Liver (tissue), 9 donors: ENCODE measurements around the gene GTF3C4. TPM values are rescaled to one million over a fixed set of nuclear protein-coding genes. Genes with fewer than 3 reads are reported as not detected.
"Not testable (repeated sequence)": the region's sequence is repeated elsewhere in the genome, so short reads cannot be mapped to it uniquely, and the experiment has no call there.

ENCODE experiments used
- DNase-seq: peaks from one replicate; pipeline ENCODE4 v3.0.0-alpha.2; 2017; ENCODE audit warnings: low spot score
- H3K27ac ChIP-seq, 2 donors: one replicate each; pipeline ENCODE4 v1.7.0; 2013; ENCODE audit warnings: inconsistent platforms in 2 of 2, low read length in 2 of 2, control low read depth in 1 of 2, low read depth in 1 of 2, mild to moderate bottlenecking in 1 of 2
- H3K27me3 ChIP-seq, 4 donors: one replicate each; pipeline versions ENCODE4 v1.6.1 to v1.7.0; 2013; ENCODE audit warnings: low read length in 3 of 4, inconsistent platforms in 1 of 4, mild to moderate bottlenecking in 1 of 4, moderate library complexity in 1 of 4; ENCODE audit not compliant: control insufficient read depth in 4 of 4, insufficient read depth in 4 of 4
- H3K36me3 ChIP-seq, 4 donors: one replicate each; pipeline versions ENCODE4 v1.6.1 to v1.7.0; 2013; ENCODE audit warnings: low read length in 3 of 4, mild to moderate bottlenecking in 3 of 4, low read depth in 1 of 4, moderate library complexity in 1 of 4; ENCODE audit not compliant: control insufficient read depth in 4 of 4, insufficient read depth in 3 of 4
- H3K4me1 ChIP-seq, 4 donors: one replicate each; pipeline versions ENCODE4 v1.6.1 to v1.7.0; 2013; ENCODE audit warnings: low read length in 3 of 4, mild to moderate bottlenecking in 3 of 4, moderate library complexity in 1 of 4; ENCODE audit not compliant: control insufficient read depth in 4 of 4, insufficient read depth in 4 of 4
- H3K4me3 ChIP-seq, 3 donors: one replicate each; pipeline versions ENCODE4 v1.6.1 to v1.7.0; 2013; ENCODE audit warnings: low read length in 3 of 3, control low read depth in 1 of 3, low read depth in 1 of 3, mild to moderate bottlenecking in 1 of 3
- H3K9ac ChIP-seq, 2 donors: one replicate each; pipeline ENCODE4 v1.7.0; 2013; ENCODE audit warnings: low read length in 2 of 2, mild to moderate bottlenecking in 2 of 2, moderate library complexity in 2 of 2, control low read depth in 1 of 2, low read depth in 1 of 2
- H3K9me3 ChIP-seq, 4 donors: one replicate each; pipeline versions ENCODE4 v1.6.1 to v1.7.0; 2013; ENCODE audit warnings: low read length in 3 of 4; ENCODE audit not compliant: control insufficient read depth in 4 of 4
- ATF3 ChIP-seq: IDR thresholded peaks from 2 replicates; pipeline ENCODE4 v1.6.1; 2016; ENCODE audit warnings: antibody characterized with exemption
- CTCF ChIP-seq: fragments of 150-350 bp; IDR thresholded peaks from 2 replicates; pipeline ENCODE4 v1.5.1; 2017; ENCODE audit warnings: improper control_type of control experiment, low read depth, low read length; ENCODE audit not compliant: missing input control
- EGR1 ChIP-seq, 2 donors: IDR thresholded peaks; 2 replicates each; pipeline ENCODE4 v1.6.1; 2016 to 2018; ENCODE audit warnings: antibody characterized with exemption in 2 of 2, low read depth in 2 of 2
- FOXA2 ChIP-seq: IDR thresholded peaks from 2 replicates; pipeline ENCODE4 v1.6.1; 2016; ENCODE audit warnings: antibody characterized with exemption
- GABPA ChIP-seq, 2 donors: IDR thresholded peaks in 1 of 2; conservative IDR thresholded peaks in 1 of 2; 2 replicates each; pipeline ENCODE4 v1.6.1; 2016; ENCODE audit warnings: antibody characterized with exemption in 2 of 2, mild to moderate bottlenecking in 1 of 2, moderate library complexity in 1 of 2
- HNF4A ChIP-seq, 2 donors: conservative IDR thresholded peaks; 2 replicates each; pipeline ENCODE4 v1.6.1; 2016; ENCODE audit warnings: antibody characterized with exemption in 2 of 2, mild to moderate bottlenecking in 2 of 2
- HNF4G ChIP-seq: IDR thresholded peaks from 2 replicates; pipeline ENCODE4 v1.6.1; 2016; ENCODE audit warnings: antibody characterized with exemption
- MAX ChIP-seq: IDR thresholded peaks from 2 replicates; pipeline ENCODE4 v1.6.1; 2016; ENCODE audit warnings: antibody characterized with exemption
- REST ChIP-seq: IDR thresholded peaks from 2 replicates; pipeline ENCODE4 v1.6.1; 2016; ENCODE audit warnings: antibody characterized with exemption, mild to moderate bottlenecking
- RXRA ChIP-seq, 2 donors: IDR thresholded peaks; 2 replicates each; pipeline ENCODE4 v1.6.1; 2017 to 2018; ENCODE audit warnings: antibody characterized with exemption in 2 of 2, mild to moderate bottlenecking in 1 of 2
- SP1 ChIP-seq: IDR thresholded peaks from 2 replicates; pipeline ENCODE4 v1.6.1; 2018; ENCODE audit warnings: antibody characterized with exemption, mild to moderate bottlenecking
- TAF1 ChIP-seq: conservative IDR thresholded peaks from 2 replicates; pipeline ENCODE4 v1.6.1; 2016; ENCODE audit warnings: antibody characterized with exemption, mild to moderate bottlenecking
- YY1 ChIP-seq: IDR thresholded peaks from 2 replicates; pipeline ENCODE4 v1.6.1; 2016; ENCODE audit warnings: antibody characterized with exemption, mild to moderate bottlenecking
- WGBS: extraction: QIAGEN DNeasy Blood & Tissue Kit; methylation state at CpG from one replicate; pipeline ENCODE4 v1.1.7; 2013; 5-methylcytosine and 5-hydroxymethylcytosine counted together
- polyA plus RNA-seq, 2 donors: library from polyadenylated mRNA; stranded (reverse) in 1 of 2; unstranded in 1 of 2; fragments of 200-250 nt in 1 of 2; fragments of >200 nt in 1 of 2; fragmentation: Nextera tagmentation in 1 of 2; extraction: Ambion mirVana in 1 of 2; gene quantifications; one replicate each; pipeline versions ENCODE4 v1.2.1 to v1.2.3, GENCODE V29; 2013 to 2015
- total RNA-seq, 2 donors: library from RNA; depleted of rRNA; stranded (reverse); fragments of >200 nt; gene quantifications; one replicate each; pipeline ENCODE4 v1.2.3, GENCODE V29; 2014
- donor health status: healthy.
- donor health status: healthy.
- donor health status: healthy.
- donor health status: healthy.
- donor health status: healthy.

The GTF3C4 gene
- total and polyA plus RNA-seq, 4 donors: 1.4 to 7.2 (median 5.0) TPM

GRCh38 chr9:132710333-132710732, 40.1 kb downstream of the GTF3C4 start (continued):
- no peak for TF ChIP-seq REST

GRCh38 chr9:132711152-132711551, 40.9 kb downstream of the GTF3C4 start:
- WGBS: 89% methylated on average over 5 of the region's 5 CpGs
- H3K27ac ChIP-seq, H3K4me3 ChIP-seq: not testable (repeated sequence)

GRCh38 chr9:132711846-132712245, 41.6 kb downstream of the GTF3C4 start:
- no peak for DNase-seq
- Histone ChIP-seq H3K27me3 (peaks cover 0 to 2% (median 0%) of the 10 kb centered on the region in 4 donors), H3K9ac (no peak overlapping the region), H3K4me3 (no peak overlapping the region), H3K27ac (no peak overlapping the region), H3K36me3 (no peaks in the 10 kb centered on the region), H3K4me1 (no peaks in the 10 kb centered on the region), H3K9me3 (no peaks in the 10 kb centered on the region)
- TF ChIP-seq RXRA (IDR thresholded peaks at IDR 0.05): no peak
- TF ChIP-seq TAF1: no peak
- TF ChIP-seq ATF3: no peak
- no peak for TF ChIP-seq CTCF
- TF ChIP-seq HNF4A (conservative IDR thresholded peaks at IDR 0.05): no peak
- TF ChIP-seq YY1: no peak
- WGBS: 89% methylated on average over 3 of the region's 3 CpGs

More at GRCh38 chr9:132711152-132711551, 40.9 kb downstream of the GTF3C4 start:
- not testable (repeated sequence) for DNase-seq, H3K9ac ChIP-seq, H3K4me1 ChIP-seq, H3K27me3 ChIP-seq, H3K9me3 ChIP-seq, H3K36me3 ChIP-seq

- peaks cover 0 to 6% (median 0%) of the 10 kb centered on the region in 4 donors for H3K27me3 ChIP-seq
- H3K9me3 ChIP-seq: no peaks in the 10 kb centered on the region
- no peak overlapping the region for H3K9ac ChIP-seq
- no peaks in the 10 kb centered on the region for H3K4me1 ChIP-seq
- 73% methylated on average over 5 of the region's 5 CpGs for WGBS
- H3K27ac ChIP-seq: no peak overlapping the region
- no peak for DNase-seq
- H3K4me3 ChIP-seq: no peak overlapping the region
- H3K36me3 ChIP-seq: no peaks in the 10 kb centered on the region
- TF ChIP-seq EGR1 (IDR thresholded peaks at IDR 0.05; ENCODE audit: low read depth in 2 of 2): no peak
- no peak for TF ChIP-seq ATF3
- TF ChIP-seq HNF4G: no peak
- no peak for TF ChIP-seq FOXA2
- no peak for TF ChIP-seq REST
- no peak for TF ChIP-seq YY1
- TF ChIP-seq MAX: no peak
- no peak for TF ChIP-seq GABPA (IDR thresholded peaks at IDR 0.05 in 1 of 2, conservative IDR thresholded peaks at IDR 0.05 in 1 of 2)
- TF ChIP-seq CTCF: no peak
- no peak for TF ChIP-seq RXRA (IDR thresholded peaks at IDR 0.05)
- no peak for TF ChIP-seq SP1
- TF ChIP-seq HNF4A (conservative IDR thresholded peaks at IDR 0.05): no peak
These were observed 42.5 kb downstream of the GTF3C4 start for GRCh38 chr9:132712753-132713152.
